HG03175 (cell line): Measurements from ENCODE around the gene GPR25.

ENCODE experiments used
- ATAC-seq: cut with Tn5 transposase; IDR thresholded peaks from one replicate; pipeline ENCODE4 v1.9.1; 2021; ENCODE audit warnings: mild to moderate bottlenecking, moderate library complexity; ENCODE audit not compliant: unreplicated experiment

The GPR25 gene

DNA sequence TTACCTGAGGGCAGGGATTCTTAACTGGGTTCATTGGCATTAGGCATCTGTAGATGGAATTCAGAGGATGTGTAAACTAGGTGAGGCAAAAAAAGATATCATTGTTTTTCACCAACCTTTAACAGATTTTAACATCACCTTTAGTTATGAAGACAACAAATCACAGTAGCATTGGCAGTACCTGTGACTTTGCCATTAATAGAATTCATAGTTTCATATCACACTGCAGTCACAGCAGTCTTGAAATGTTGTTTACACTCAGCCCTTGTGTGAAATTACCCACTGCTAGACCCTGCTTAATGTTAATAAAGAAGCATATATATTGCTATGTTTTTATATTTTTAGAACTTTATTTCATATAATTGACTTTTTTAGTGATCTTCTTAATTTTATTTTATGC is 20.2 kb downstream of the GPR25 start:
- peak; percentile 19 for ATAC-seq

- ATAC-seq: no peak
Observed at GRCh38 chr1:200893411-200893901, 20.7 kb downstream of the GPR25 start.

DNA sequence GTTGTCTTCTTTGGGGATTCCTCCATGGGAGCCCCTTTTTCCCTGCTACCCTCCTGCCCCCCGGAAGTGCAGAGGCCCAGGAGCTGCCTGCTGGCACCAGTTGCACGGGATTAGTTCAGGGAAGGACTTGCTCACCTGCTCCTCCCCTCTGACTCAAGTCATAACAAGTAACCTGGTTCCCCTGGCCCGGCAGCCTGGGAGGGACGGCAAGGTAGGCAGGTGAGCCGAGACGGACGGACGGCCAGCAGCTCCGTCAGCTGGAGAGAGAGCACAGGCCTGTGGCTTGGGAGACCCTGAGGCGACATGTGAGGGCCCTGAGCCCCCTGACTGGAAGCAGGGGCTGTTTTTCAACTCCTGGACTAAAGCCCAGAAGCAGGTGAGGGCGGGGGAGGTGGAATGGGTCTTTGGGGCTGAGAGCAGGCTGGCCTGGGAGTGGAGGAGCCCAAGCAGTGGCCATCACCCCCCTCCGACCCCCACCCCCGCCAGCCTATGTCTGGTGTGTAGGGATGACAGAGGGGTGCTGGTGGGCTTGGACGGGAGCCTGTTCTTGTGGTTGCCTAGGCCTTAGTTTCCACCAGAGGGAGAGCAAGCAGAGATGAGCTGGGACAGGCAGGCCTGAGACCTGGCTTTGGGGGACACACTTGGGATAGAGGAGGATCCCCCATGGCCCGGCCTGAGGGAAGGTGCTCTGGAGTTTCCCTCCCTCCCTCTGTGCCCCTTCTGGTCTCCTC is 22.1 kb downstream of the GPR25 start, which contains the start of gene INAVA:
Gene INAVA, plus strand, starts transcription at position 189 of the 731 bp plus-strand sequence. CDS start 3,501 bp downstream, outside the sequence.
- no peak for ATAC-seq

DNA sequence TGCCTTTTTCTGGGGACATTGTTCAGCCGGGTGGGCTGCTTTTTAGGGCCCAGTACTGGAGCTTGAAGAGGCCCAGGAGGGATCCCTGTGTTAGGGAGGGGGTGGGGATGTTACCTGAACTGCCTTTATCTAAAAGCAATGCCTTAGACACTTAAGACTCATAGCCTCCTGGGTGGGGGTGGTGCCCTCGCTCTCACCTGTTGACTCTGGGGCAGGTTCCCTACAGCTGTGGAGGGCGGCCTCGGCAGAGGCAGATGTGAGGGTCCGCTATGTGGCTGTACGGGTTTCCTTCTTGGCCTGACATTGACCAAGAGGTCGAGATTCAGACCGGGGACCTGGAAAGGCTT is 22.6 kb downstream of the GPR25 start:
- no peak for ATAC-seq

GRCh38 chr1:200895801-200896530 is 23.2 kb downstream of the GPR25 start:
- peak; percentile 62 for ATAC-seq

DNA sequence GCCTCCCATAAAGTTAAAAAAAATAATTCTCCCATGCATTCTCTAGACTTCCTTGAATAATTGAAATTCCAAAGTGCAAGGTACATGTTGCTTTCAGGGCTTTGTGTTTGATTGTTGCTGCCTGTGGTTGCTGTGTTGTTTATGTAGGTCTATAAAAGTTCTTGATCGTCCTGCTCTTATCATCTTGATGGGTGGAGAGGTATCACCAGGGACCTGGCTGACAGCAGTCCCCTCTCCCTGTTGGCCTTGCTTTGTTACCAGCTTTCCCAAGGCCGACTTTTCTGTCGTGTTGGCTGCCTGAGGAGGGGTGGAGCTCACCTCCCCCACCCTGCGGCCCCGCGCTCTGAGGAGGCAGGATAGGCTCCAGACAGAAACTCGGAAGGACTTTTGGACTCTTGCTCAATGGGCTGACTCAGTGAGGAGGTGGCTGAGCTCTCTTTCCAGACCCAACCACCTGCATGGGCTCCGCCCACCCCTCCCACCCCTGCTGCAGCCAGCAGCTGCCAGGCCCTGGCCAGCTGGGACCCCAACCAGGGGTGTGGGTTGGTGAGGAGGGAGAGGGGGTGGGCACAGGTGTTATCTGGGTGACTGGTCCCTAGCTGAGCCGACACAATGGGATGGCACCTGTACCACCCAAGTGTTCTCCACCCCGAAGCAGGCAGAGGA is 23.9 kb downstream of the GPR25 start:
- ATAC-seq: no peak

GRCh38 chr1:200897259-200897658 is 24.5 kb downstream of the GPR25 start:
- no peak for ATAC-seq

DNA sequence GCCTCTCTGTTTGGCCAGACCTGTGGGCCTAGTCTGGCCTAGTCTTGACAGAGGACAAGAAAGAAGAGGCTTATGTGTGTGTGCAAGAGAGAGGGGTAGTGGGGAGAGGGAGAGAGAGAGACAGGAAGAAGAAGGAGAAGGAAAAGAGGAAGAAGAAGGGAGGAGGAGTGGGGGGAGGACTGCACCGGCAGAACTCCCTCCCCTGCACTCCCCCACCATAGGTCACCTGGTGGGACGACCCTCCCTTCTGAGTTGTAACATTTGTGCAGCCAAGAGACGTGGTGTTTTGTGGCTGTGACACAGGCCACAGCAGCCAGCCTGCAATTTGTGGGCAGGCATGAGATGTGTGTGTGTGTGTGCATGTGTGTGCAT is 26.2 kb downstream of the GPR25 start:
- no peak for ATAC-seq

DNA sequence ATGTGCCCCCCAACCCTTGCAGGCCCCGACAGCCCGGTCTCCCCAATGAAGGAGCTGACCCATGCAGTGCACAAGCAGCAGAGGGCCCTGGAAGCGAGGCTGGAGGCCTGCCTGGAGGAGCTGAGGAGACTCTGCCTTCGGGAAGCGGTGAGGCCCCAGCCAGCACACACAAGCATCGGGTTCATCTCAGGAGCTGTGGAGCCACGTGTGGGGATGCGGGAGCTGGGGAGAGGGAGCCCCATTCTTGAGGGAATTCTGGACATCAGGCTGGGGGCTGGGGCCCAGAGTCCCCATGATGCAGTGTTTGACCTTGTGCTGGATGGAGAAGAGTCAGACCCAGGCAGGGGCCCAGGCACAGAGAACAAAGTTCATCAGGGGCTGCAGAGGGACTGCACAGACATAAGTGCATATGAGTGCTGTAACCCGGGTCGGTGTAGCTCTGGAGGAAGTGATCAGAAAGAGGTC is 26.7 kb downstream of the GPR25 start:
- ATAC-seq: no peak

DNA sequence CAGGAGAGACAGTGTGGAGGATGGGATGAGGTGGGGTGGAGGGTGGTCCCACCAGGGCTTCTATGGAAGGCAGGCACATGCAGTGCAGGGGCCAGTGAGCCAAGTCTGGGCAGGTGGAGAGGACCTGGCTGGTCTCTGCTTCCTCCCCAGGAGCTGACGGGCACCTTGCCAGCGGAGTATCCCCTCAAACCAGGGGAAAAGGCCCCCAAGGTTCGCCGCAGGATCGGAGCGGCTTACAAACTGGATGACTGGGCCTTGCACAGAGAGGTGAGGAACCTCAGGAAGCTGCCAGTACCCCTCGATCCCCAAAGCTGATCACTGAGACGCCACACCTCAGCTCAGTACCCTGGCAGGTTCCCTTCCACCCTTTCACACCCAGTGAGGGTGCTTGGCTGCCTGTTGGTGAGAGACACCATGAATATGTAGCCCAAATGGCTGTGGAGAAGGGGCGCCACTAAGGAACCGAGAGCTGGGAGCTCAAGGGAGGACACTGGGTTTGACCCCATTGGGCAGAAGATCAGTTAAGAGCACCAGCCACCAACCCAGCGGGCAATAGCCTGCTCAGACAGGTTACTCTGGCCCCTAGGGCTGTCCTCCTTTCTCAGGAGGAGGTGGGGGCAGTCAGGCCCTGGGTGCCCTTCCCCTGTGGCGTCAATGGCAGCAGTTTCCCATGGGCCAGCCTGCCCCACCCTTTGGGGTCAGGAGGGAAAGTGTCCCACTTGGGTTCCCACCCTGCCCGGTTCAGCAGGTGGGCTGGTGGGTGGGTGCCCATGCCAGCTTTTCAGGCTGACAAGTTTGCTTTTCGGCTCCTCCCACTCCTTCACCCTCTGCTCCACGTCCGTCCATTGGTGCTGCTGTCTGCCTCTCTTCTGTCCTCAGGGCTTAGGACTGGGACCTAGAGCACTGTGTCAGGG is 27.4 kb downstream of the GPR25 start:
- ATAC-seq: no peak

DNA sequence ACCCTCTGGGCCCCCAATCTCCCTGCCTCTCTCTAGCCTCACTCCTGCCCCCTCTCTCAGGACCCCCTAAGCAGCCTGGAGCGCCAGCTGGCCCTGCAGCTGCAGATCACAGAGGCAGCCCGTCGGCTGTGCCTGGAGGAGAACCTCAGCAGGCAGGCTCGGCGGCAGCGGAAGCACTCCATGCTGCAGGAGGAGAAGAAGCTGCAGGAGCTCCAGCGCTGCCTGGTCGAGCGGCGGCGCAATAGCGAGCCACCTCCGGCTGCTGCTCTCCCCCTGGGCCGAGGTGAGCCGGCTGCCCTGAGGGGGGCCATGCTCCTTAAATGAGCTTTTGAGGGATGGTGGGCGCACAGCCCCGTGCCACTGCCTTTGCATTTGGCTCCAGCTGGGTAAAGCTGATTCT is 28.1 kb downstream of the GPR25 start:
- ATAC-seq: no peak

- no peak for ATAC-seq
Observed at GRCh38 chr1:200901350-200901749, 28.6 kb downstream of the GPR25 start.

DNA sequence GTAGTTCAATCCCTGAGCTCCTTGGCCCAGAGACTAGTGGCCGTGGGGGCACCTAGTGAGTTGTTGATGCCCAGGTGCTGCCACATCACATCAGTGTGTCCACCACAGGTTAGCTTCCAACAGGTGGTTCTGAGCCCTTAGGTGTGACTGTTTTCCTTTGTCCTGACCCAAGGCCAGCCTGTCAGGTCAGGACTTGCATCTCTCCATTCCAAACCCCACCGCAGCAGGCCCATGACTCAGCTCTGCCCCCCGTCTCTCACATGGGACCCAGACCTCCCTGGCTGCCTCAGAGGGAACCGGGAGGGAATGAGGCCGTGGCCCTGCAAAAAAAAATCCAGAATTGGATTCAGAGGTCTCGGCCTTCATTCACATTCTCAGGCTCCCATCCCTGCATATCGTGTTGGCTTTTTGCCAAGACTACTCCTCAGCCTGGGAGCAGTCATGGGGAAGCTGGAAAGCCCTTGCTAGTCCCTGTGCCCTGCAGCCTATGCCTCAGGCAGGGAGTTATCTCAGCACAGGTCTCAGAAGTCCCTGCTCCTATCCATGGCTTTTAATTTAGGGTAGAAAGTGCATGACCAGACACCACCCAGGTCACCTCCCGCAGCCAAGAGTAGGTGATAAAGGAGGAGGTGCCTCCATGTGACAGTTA is 29.1 kb downstream of the GPR25 start:
- no peak for ATAC-seq

GRCh38 chr1:200903793-200904192 is 31.0 kb downstream of the GPR25 start:
- no peak for ATAC-seq

DNA sequence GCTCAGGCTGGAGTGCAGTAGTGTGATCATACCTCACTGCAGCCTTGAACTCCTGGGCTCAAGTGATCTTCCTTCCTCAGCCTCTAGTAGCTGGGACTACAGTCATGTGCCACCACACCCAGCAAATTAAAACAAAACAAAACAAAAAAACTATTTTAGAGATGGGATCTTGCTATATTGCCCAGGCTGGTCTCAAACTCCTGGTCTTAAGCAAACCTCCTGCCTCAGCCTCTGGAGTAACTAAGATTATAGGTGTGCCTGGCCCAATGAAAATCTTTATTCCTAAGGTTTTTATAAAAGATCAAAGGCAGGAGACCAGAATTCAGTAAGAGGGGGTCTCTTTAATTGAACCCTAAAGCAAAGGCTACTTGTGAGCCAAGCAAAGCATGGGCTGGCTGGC is 32.0 kb downstream of the GPR25 start:
- ATAC-seq: no peak

- ATAC-seq: peak; percentile 37
Observed at GRCh38 chr1:200905411-200906052, 32.8 kb downstream of the GPR25 start.

- no peak for ATAC-seq
Observed at GRCh38 chr1:200906491-200906890, 33.7 kb downstream of the GPR25 start.

GRCh38 chr1:200907611-200908097 is 34.9 kb downstream of the GPR25 start:
- peak; percentile 33 for ATAC-seq

- ATAC-seq: no peak
Observed at GRCh38 chr1:200908191-200908868, 35.5 kb downstream of the GPR25 start.
